Ascending aorta (tissue), 2 donors: ENCODE data around the gene TENT5C. TPM values are rescaled to one million over a fixed set of nuclear protein-coding genes. Genes with fewer than 3 reads are reported as not detected.
A peak's percentile ranks its signal among the peaks of the same experiment; 100 is the strongest.

Experiments
- DNase-seq, 2 donors: peaks; one replicate each; pipeline ENCODE4 v3.0.0-alpha.2; 2019; ENCODE audit warnings: low spot score in 2 of 2
- H3K27ac ChIP-seq, 2 donors: fragments of 200-600 bp; sonication (generic); one replicate each; pipeline ENCODE4 v1.5.1; 2016 to 2017; ENCODE audit warnings: mild to moderate bottlenecking in 1 of 2
- H3K27me3 ChIP-seq: fragments of 200-600 bp; sonication (generic); one replicate; pipeline ENCODE4 v1.5.1; 2017
- H3K36me3 ChIP-seq, 2 donors: fragments of 200-600 bp; sonication (generic); one replicate each; pipeline ENCODE4 v1.5.1; 2016
- H3K4me1 ChIP-seq, 2 donors: fragments of 200-600 bp; sonication (generic); one replicate each; pipeline ENCODE4 v1.5.1; 2016 to 2017; ENCODE audit warnings: mild to moderate bottlenecking in 1 of 2
- H3K4me3 ChIP-seq, 2 donors: fragments of 200-600 bp; sonication (generic); one replicate each; pipeline ENCODE4 v1.5.1; 2016 to 2017; ENCODE audit warnings: mild to moderate bottlenecking in 1 of 2
- H3K9me3 ChIP-seq, 2 donors: fragments of 200-600 bp; sonication (generic); one replicate each; pipeline ENCODE4 v1.5.1; 2016
- intact Hi-C: fragments of 100-400 bp; cut with DNase I; formaldehyde crosslinking; loops from one replicate; pipeline ENCODE4 v1.15.1; 2023
- total RNA-seq: library from RNA; depleted of rRNA; stranded (reverse); fragments of >200 nt; gene quantifications from one replicate; pipeline ENCODE4 v1.1.0, GENCODE V29; 2016
- TF ChIP-seq, protein P1 (sequence below), 3 experiments: fragments of 200-600 bp in 2 of 3; fragments of 450-650 bp in 1 of 3; sonication (generic) in 2 of 3; IDR thresholded peaks; one replicate each; pipeline ENCODE4 v1.5.1; 2016 to 2019; ENCODE audit warnings: antibody characterized with exemption in 3 of 3, mild to moderate bottlenecking in 1 of 3, moderate library complexity in 1 of 3

The TENT5C gene
- total RNA-seq, 1 donor from 2014 or later: 0.32 TPM

DNA sequence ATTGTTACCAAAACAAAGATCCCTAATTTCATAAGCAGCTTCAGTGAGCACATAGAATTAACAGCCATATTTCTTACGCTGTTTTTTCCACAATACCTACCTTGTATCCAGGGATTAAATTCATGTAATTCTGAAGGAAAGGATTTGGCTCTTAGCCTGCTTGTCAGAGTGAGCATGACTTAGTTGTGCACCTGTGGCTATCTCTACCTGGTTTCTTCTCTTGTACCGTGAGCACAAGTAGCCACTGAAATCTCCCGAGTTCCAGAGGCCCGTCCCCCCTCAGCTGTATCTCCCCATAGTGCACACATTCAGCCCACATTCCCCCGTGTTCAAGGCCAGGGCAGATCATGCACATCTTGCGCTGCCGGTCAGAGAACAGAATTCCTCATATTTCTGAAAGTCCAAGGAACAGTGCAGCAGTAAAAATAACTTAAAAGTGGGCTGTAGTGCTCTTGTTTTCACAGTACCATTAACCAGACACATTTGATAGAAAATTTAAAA is 2.3 kb downstream of the TENT5C start:
- Histone ChIP-seq H3K27me3 (no peaks in the 10 kb centered on the region), H3K36me3 (no peaks in the 10 kb centered on the region), H3K4me1 (peaks cover 0 to 11% of the 10 kb centered on the region in 2 donors), H3K9me3 (no peaks in the 10 kb centered on the region), H3K4me3 (peak overlapping the region in 1 of 2 donors; percentile 88), H3K27ac (peak overlapping the region in 1 of 2 donors; percentile 75)
- TF ChIP-seq, protein P1, sequence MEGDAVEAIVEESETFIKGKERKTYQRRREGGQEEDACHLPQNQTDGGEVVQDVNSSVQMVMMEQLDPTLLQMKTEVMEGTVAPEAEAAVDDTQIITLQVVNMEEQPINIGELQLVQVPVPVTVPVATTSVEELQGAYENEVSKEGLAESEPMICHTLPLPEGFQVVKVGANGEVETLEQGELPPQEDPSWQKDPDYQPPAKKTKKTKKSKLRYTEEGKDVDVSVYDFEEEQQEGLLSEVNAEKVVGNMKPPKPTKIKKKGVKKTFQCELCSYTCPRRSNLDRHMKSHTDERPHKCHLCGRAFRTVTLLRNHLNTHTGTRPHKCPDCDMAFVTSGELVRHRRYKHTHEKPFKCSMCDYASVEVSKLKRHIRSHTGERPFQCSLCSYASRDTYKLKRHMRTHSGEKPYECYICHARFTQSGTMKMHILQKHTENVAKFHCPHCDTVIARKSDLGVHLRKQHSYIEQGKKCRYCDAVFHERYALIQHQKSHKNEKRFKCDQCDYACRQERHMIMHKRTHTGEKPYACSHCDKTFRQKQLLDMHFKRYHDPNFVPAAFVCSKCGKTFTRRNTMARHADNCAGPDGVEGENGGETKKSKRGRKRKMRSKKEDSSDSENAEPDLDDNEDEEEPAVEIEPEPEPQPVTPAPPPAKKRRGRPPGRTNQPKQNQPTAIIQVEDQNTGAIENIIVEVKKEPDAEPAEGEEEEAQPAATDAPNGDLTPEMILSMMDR (IDR thresholded peaks at IDR 0.05): no peak
- intact Hi-C loops: loop anchor here (5.0 to 10.0 kb wide), 7 partner anchors 71 to 1236 kb away; partner anchors contain the start of genes ATP1A1, GDAP2, TRIM45 and WDR3
- DNase-seq: peak in 1 of 2 donors; percentile 59

DNA sequence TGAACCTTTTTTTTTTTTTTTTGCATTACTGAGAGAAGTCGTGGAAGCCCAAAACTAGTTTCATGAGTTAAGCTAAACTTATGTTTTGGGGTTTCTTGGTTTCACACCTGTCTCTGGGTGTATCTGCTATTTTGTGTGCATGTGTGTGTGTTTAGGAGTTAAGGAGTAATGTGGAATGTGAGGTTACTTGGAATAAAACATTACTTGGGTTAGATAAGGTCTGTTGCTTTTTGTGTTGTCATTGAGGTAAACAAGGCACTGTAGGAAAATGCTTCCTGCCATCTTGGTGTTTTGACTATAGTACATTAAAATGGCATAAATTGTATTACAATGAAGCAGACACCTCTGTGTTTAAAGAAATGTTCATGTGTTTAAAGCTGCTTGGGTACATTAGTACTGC is 2.9 kb downstream of the TENT5C start:
- Histone ChIP-seq H3K36me3 (no peaks in the 10 kb centered on the region), H3K9me3 (no peaks in the 10 kb centered on the region), H3K4me3 (peak overlapping the region in 1 of 2 donors; percentile 46), H3K27ac (peak overlapping the region in 1 of 2 donors; percentile 19), H3K4me1 (peaks cover 0 to 13% of the 10 kb centered on the region in 2 donors), H3K27me3 (no peaks in the 10 kb centered on the region)
- TF ChIP-seq, protein P1 (IDR thresholded peaks at IDR 0.05): no peak
- no peak for DNase-seq
- intact Hi-C loops: loop anchor here (5.0 to 10.0 kb wide), 7 partner anchors 71 to 1236 kb away; partner anchors contain the start of genes ATP1A1, GDAP2, TRIM45 and WDR3

DNA sequence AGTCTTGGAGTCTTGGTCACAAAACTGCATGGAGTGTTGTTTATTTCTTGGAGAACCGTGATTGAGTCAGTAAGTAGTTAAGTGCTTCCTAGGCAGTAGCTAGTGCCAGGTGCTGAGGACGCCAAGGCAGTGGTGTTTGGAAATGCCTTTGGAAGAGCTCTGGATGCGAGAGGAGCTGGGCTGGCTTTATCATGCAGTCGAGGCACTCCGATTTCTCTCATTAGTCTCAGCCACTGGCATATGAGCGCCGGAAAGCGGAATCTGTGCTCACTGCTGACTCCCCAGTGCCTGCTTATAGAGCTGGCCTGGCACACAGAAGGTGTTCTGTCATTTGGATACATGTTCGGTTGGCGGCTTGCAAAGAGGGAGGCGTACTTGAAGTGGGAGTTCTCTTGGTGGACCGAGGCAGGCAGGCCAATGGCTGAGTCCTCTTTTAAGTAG is 3.6 kb downstream of the TENT5C start:
- TF ChIP-seq, protein P1 (IDR thresholded peaks at IDR 0.05): no peak
- Histone ChIP-seq H3K9me3 (no peaks in the 10 kb centered on the region), H3K4me1 (peaks cover 0 to 13% of the 10 kb centered on the region in 2 donors), H3K27me3 (no peaks in the 10 kb centered on the region), H3K27ac (peak overlapping the region; percentile 19 to 22), H3K36me3 (no peaks in the 10 kb centered on the region), H3K4me3 (peak overlapping the region; percentile 4 to 46)
- intact Hi-C loops: loop anchor here (5.0 to 10.0 kb wide), 7 partner anchors 72 to 1237 kb away; partner anchors contain the start of genes ATP1A1, GDAP2, TRIM45 and WDR3
- peak in 1 of 2 donors; percentile 73 for DNase-seq

DNA sequence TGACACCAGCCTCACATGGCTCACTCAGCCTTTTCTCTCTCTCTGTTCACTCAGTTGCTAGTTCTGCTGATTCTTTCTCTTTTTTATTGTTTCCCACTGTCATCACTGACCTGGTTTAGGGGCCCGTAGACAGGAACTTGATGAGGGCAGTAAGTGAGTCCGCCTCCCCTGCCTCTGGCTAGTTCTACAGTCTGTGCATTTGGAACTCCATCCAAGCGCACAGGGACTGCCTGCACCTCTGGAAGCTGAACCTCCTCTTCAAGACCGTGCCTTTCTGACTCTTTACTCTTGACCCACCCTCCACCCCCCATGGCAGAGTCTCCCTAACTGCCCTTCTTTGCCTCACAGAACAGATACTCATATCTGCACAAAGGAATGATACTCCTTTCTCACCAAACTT is 4.2 kb downstream of the TENT5C start:
- H3K27ac ChIP-seq: peak overlapping the region; percentile 19 to 22
- DNase-seq: peak in 1 of 2 donors; percentile 54

DNA sequence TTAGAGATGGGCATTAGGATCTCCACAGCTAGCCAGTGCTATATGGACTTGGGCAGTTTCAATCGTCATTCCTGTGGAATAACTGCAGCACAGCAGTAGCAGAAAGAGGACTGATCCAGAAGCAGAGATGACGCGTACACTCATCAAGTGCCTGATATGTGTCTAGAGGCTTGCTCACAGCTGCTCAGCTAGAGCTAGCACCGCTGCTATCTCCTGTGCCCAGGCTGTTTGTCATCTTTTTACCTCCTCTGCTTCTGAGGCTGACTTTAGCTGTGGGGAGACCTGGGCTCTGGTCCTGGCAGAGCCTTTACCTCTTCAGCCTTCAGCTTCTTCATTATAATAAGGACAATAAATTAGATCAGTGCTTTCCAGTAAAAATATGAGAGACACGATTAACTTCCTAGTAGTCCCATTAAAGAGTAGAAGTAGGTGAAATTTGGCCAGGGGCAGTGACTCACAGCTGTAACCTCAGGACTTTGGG is 5.3 kb downstream of the TENT5C start:
- Histone ChIP-seq H3K4me1 (peaks cover 0 to 13% of the 10 kb centered on the region in 2 donors), H3K9me3 (no peaks in the 10 kb centered on the region), H3K27me3 (no peaks in the 10 kb centered on the region), H3K4me3 (no peak overlapping the region), H3K36me3 (no peaks in the 10 kb centered on the region), H3K27ac (no peak overlapping the region)
- peak in 1 of 2 donors; percentile 44 for DNase-seq
- intact Hi-C loops: no loop called here
- TF ChIP-seq, protein P1 (IDR thresholded peaks at IDR 0.05): no peak

More for the DNA sequence above, 4.2 kb downstream of the TENT5C start:
- intact Hi-C loops: no loop called here
- peaks cover 0 to 13% of the 10 kb centered on the region in 2 donors for H3K4me1 ChIP-seq
- TF ChIP-seq, protein P1 (IDR thresholded peaks at IDR 0.05): no peak
- no peaks in the 10 kb centered on the region for H3K36me3 ChIP-seq
- no peaks in the 10 kb centered on the region for H3K27me3 ChIP-seq
- peak overlapping the region in 1 of 2 donors; percentile 46 for H3K4me3 ChIP-seq
- no peaks in the 10 kb centered on the region for H3K9me3 ChIP-seq
